Spleen (tissue), 11 donors: ENCODE results near the gene FNDC3A. TPM values are rescaled to one million over a fixed set of nuclear protein-coding genes. Genes with fewer than 3 reads are reported as not detected.

Experiments
- DNase-seq: peaks from one replicate; pipeline ENCODE4 v3.0.0-alpha.2; 2020
- H3K27ac ChIP-seq, 8 donors: fragments of 200-600 bp; sonication (generic) in 7 of 8; 1 replicate in 4 of 8; 2 replicates in 4 of 8; pipeline versions ENCODE4 v1.5.0 to v1.8.0; 2016 to 2021; ENCODE audit warnings: inconsistent platforms in 4 of 8, mild to moderate bottlenecking in 4 of 8, moderate library complexity in 1 of 8
- H3K27me3 ChIP-seq, 7 donors: fragments of 200-600 bp; sonication (generic) in 6 of 7; replicated peaks in 1 of 7; 1 replicate in 4 of 7; 2 replicates in 3 of 7; pipeline versions ENCODE4 v1.5.0 to v1.8.0; 2016 to 2021; ENCODE audit warnings: inconsistent platforms in 3 of 7, mild to moderate bottlenecking in 1 of 7
- H3K36me3 ChIP-seq, 6 donors: fragments of 200-600 bp; sonication (generic) in 5 of 6; 1 replicate in 4 of 6; 2 replicates in 2 of 6; pipeline versions ENCODE4 v1.5.0 to v1.8.0; 2016 to 2021; ENCODE audit warnings: inconsistent platforms in 2 of 6
- H3K4me1 ChIP-seq, 6 donors: fragments of 200-600 bp; sonication (generic) in 5 of 6; 1 replicate in 3 of 6; 2 replicates in 3 of 6; pipeline versions ENCODE4 v1.5.0 to v1.8.0; 2016 to 2021; ENCODE audit warnings: inconsistent platforms in 3 of 6
- H3K4me3 ChIP-seq, 8 donors: fragments of 200-600 bp; sonication (generic) in 7 of 8; 1 replicate in 4 of 8; 2 replicates in 4 of 8; pipeline versions ENCODE4 v1.5.0 to v1.8.0; 2016 to 2021; ENCODE audit warnings: inconsistent platforms in 4 of 8, mild to moderate bottlenecking in 4 of 8, moderate library complexity in 2 of 8
- H3K9me3 ChIP-seq, 8 donors: fragments of 200-600 bp; sonication (generic) in 7 of 8; 1 replicate in 4 of 8; 2 replicates in 4 of 8; pipeline versions ENCODE4 v1.5.0 to v1.8.0; 2016 to 2021; ENCODE audit warnings: inconsistent platforms in 4 of 8
- CTCF ChIP-seq, 11 experiments: fragments of 200-600 bp in 7 of 11; fragments of 450-650 bp in 4 of 11; sonication (generic) in 4 of 11; IDR thresholded peaks in 8 of 11; conservative IDR thresholded peaks in 3 of 11; 1 replicate in 7 of 11; 2 replicates in 4 of 11; pipeline versions ENCODE4 v1.4.0 to v1.8.0; 2016 to 2021; ENCODE audit warnings: antibody characterized with exemption in 11 of 11, inconsistent platforms in 4 of 11, mild to moderate bottlenecking in 1 of 11
- POLR2A ChIP-seq, 3 donors: fragments of 450-650 bp; IDR thresholded peaks; one replicate each; pipeline ENCODE4 v1.5.1; 2017; ENCODE audit warnings: antibody characterized with exemption in 3 of 3, mild to moderate bottlenecking in 1 of 3
- POLR2AphosphoS5 ChIP-seq, 3 donors: sonication (generic); formaldehyde crosslinking; IDR thresholded peaks; one replicate each; pipeline ENCODE4 v1.5.1; 2017; ENCODE audit warnings: antibody characterized with exemption in 3 of 3
- WGBS, 5 donors: extraction: QIAGEN DNeasy Blood & Tissue Kit in 3 of 5; methylation state at CpG; one replicate each; pipeline versions ENCODE4 v1.1.5 to v1.1.7; 2013 to 2018; 5-methylcytosine and 5-hydroxymethylcytosine counted together
- intact Hi-C: fragments of 100-400 bp; cut with DNase I; formaldehyde crosslinking; loops from one replicate; pipeline ENCODE4 v1.15.0; 2023; ENCODE audit warnings: low total_unique reads
- polyA plus RNA-seq, 3 donors: library from polyadenylated mRNA; stranded (reverse); fragments of 200-250 nt; gene quantifications; one replicate each; pipeline ENCODE4 v1.2.1, GENCODE V29; 2013
- total RNA-seq, 7 donors: library from RNA; depleted of rRNA in 3 of 7; stranded (reverse); fragments of >200 nt in 3 of 7; fragmentation: NEBNext Ultra II Directional in 4 of 7; extraction: Animal tissue kit (Norgen Biotek cat#: 25700) in 4 of 7; gene quantifications; one replicate each; pipeline versions ENCODE4 v1.1.0 to v1.2.1, GENCODE V29; 2016 to 2021
- donor health status: healthy with polysubstance abuse.
- donor health status: DM: no; HTN: no; CAD: no; lungs with moderate emphysema.
- donor health status: DM: no; HTN: no; CAD: no.
- donor health status: Bipolar disorder and iron deficiency.
- donor health status: healthy.
- donor health status: DM: no; HTN: no; CAD: no.
- donor health status: DM: yes; HTN: yes; CAD: no.

FNDC3A gene
- total and polyA plus RNA-seq, 10 donors: 11.2 to 83.7 (median 53.8) TPM

- H3K4me3 ChIP-seq: no peak overlapping the region
- 28 to 42% (median 30%) methylated on average over 3 of the region's 3 CpGs for WGBS, 5 donors
- peaks cover 0 to 15% (median 0%) of the 10 kb centered on the region in 6 donors for H3K36me3 ChIP-seq
- H3K4me1 ChIP-seq: peaks cover 0 to 10% (median 0%) of the 10 kb centered on the region in 6 donors
- H3K27ac ChIP-seq: no peak overlapping the region
- TF ChIP-seq POLR2A (IDR thresholded peaks at IDR 0.05): no peak
- no peak for TF ChIP-seq POLR2AphosphoS5 (IDR thresholded peaks at IDR 0.05)
- TF ChIP-seq CTCF (IDR thresholded peaks at IDR 0.05 in 8 of 11, conservative IDR thresholded peaks at IDR 0.05 in 3 of 11): no peak
- intact Hi-C loops: no loop called here
- no peaks in the 10 kb centered on the region for H3K9me3 ChIP-seq
- DNase-seq: no peak
- H3K27me3 ChIP-seq: no peaks in the 10 kb centered on the region
These were observed 86.7 kb downstream of the FNDC3A start for GRCh38 chr13:49062297-49062896.

DNA sequence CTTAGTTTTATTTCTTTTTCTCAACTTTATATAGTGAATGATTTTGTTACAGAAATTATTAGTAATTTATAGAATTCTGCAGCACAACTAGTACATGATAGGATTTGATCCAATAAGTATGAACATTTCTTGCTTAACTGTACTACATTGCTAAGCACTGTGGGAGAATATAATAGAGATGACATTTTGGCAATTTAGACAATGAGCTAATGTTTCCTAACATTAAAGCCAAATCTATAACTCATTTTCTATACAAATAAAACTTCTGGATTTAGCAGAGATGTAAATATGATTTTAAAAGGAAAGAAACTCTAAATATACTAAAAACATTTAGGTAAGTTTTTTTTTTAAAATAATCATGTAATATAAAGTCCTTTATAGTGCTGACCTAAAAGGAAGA lies 87.3 kb downstream of the FNDC3A start:
- no peaks in the 10 kb centered on the region for H3K27me3 ChIP-seq
- H3K4me1 ChIP-seq: peaks cover 0 to 10% (median 0%) of the 10 kb centered on the region in 6 donors
- intact Hi-C loops: no loop called here
- no peak overlapping the region for H3K27ac ChIP-seq
- H3K9me3 ChIP-seq: no peaks in the 10 kb centered on the region
- TF ChIP-seq POLR2AphosphoS5 (IDR thresholded peaks at IDR 0.05) (no peak), POLR2A (IDR thresholded peaks at IDR 0.05) (no peak), CTCF (IDR thresholded peaks at IDR 0.05 in 8 of 11, conservative IDR thresholded peaks at IDR 0.05 in 3 of 11) (no peak)
- no peak for DNase-seq
- H3K36me3 ChIP-seq: peaks cover 0 to 15% (median 0%) of the 10 kb centered on the region in 6 donors
- no peak overlapping the region for H3K4me3 ChIP-seq

GRCh38 chr13:49063497-49063896 lies 87.8 kb downstream of the FNDC3A start:
- Histone ChIP-seq H3K9me3 (peaks cover 0 to 4% (median 0%) of the 10 kb centered on the region in 8 donors), H3K4me1 (peaks cover 0 to 10% (median 0%) of the 10 kb centered on the region in 6 donors), H3K36me3 (peaks cover 0 to 15% (median 0%) of the 10 kb centered on the region in 6 donors), H3K4me3 (no peak overlapping the region), H3K27me3 (no peaks in the 10 kb centered on the region), H3K27ac (no peak overlapping the region)
- no peak for DNase-seq
- intact Hi-C loops: no loop called here
- TF ChIP-seq POLR2AphosphoS5 (IDR thresholded peaks at IDR 0.05) (no peak), CTCF (IDR thresholded peaks at IDR 0.05 in 8 of 11, conservative IDR thresholded peaks at IDR 0.05 in 3 of 11) (no peak), POLR2A (IDR thresholded peaks at IDR 0.05) (no peak)
- 76 to 100% (median 94%) methylated on average over 1 of the region's 1 CpG for WGBS, 5 donors

GRCh38 chr13:49064476-49064875 lies 88.8 kb downstream of the FNDC3A start:
- intact Hi-C loops: no loop called here
- no peaks in the 10 kb centered on the region for H3K27me3 ChIP-seq
- 94 to 100% (median 95%) methylated on average over 3 of the region's 3 CpGs for WGBS, 5 donors
- peaks cover 0 to 12% (median 0%) of the 10 kb centered on the region in 6 donors for H3K36me3 ChIP-seq
- H3K4me3 ChIP-seq: no peak overlapping the region
- H3K9me3 ChIP-seq: peaks cover 0 to 7% (median 0%) of the 10 kb centered on the region in 8 donors
- H3K4me1 ChIP-seq: peaks cover 0 to 10% (median 0%) of the 10 kb centered on the region in 6 donors
- TF ChIP-seq POLR2A (IDR thresholded peaks at IDR 0.05): no peak
- TF ChIP-seq POLR2AphosphoS5 (IDR thresholded peaks at IDR 0.05): no peak
- no peak for TF ChIP-seq CTCF (IDR thresholded peaks at IDR 0.05 in 8 of 11, conservative IDR thresholded peaks at IDR 0.05 in 3 of 11)
- no peak for DNase-seq
- no peak overlapping the region for H3K27ac ChIP-seq
